Mesenchymal stem cell (in vitro differentiated cells and primary cell): ENCODE results near the gene SCNN1A.

Experiments used
- DNase-seq: peaks from one replicate; pipeline ENCODE4 v3.0.0-alpha.2; 2013
- H2AFZ ChIP-seq: one replicate; pipeline ENCODE4 v1.6.1; 2013; ENCODE audit warnings: low read depth, mild to moderate bottlenecking, control low read depth, inconsistent platforms, low read length, moderate library complexity
- H2AK5ac ChIP-seq: 2 replicates; pipeline ENCODE4 v1.6.1; 2013; ENCODE audit warnings: low read length, moderate library complexity, mild to moderate bottlenecking, inconsistent platforms; ENCODE audit not compliant: severe bottlenecking
- H2BK120ac ChIP-seq: one replicate; pipeline ENCODE4 v1.6.1; 2013; ENCODE audit warnings: low read depth, mild to moderate bottlenecking, inconsistent platforms, low read length, moderate library complexity
- H2BK12ac ChIP-seq, 2 experiments: one replicate each; pipeline ENCODE4 v1.6.1; 2013; ENCODE audit warnings: inconsistent platforms in 2 of 2, low read length in 2 of 2, mild to moderate bottlenecking in 2 of 2, moderate library complexity in 2 of 2, control low read depth in 1 of 2
- H2BK15ac ChIP-seq: one replicate; pipeline ENCODE4 v1.6.1; 2013; ENCODE audit warnings: mild to moderate bottlenecking, low read depth, inconsistent platforms; ENCODE audit not compliant: poor library complexity, severe bottlenecking
- H2BK5ac ChIP-seq: 2 replicates; pipeline ENCODE4 v1.6.1; 2013; ENCODE audit warnings: low read depth, mild to moderate bottlenecking, low read length, control low read depth, inconsistent platforms; ENCODE audit not compliant: poor library complexity, severe bottlenecking
- H3K14ac ChIP-seq, 2 experiments: one replicate each; pipeline ENCODE4 v1.6.1; 2013; ENCODE audit warnings: inconsistent platforms in 2 of 2, low read length in 2 of 2, control low read depth in 1 of 2, mild to moderate bottlenecking in 1 of 2, moderate library complexity in 1 of 2
- H3K18ac ChIP-seq, 2 experiments: one replicate each; pipeline ENCODE4 v1.6.1; 2013; ENCODE audit warnings: inconsistent platforms in 2 of 2, low read length in 2 of 2, control low read depth in 1 of 2, low read depth in 1 of 2, mild to moderate bottlenecking in 1 of 2
- H3K23ac ChIP-seq, 2 experiments: one replicate each; pipeline ENCODE4 v1.6.1; 2013; ENCODE audit warnings: inconsistent platforms in 2 of 2, low read length in 2 of 2, mild to moderate bottlenecking in 2 of 2, moderate library complexity in 2 of 2, control low read depth in 1 of 2
- H3K27ac ChIP-seq: 2 replicates; pipeline ENCODE4 v1.5.1; 2013; ENCODE audit warnings: mild to moderate bottlenecking, moderate library complexity, low read length, control low read depth, inconsistent platforms; ENCODE audit not compliant: poor library complexity, severe bottlenecking
- H3K27me3 ChIP-seq, 2 experiments: 2 replicates each; pipeline versions ENCODE4 v1.6.1 to v1.7.0; 2013; ENCODE audit warnings: low read length in 2 of 2, mild to moderate bottlenecking in 2 of 2, moderate library complexity in 2 of 2, control low read depth in 1 of 2, inconsistent platforms in 1 of 2; ENCODE audit not compliant: control insufficient read depth in 1 of 2, insufficient read depth in 1 of 2
- H3K36me3 ChIP-seq, 2 experiments: 2 replicates each; pipeline versions ENCODE4 v1.6.1 to v1.7.0; 2013; ENCODE audit warnings: low read length in 2 of 2, control low read depth in 1 of 2, inconsistent platforms in 1 of 2, low read depth in 1 of 2, mild to moderate bottlenecking in 1 of 2; ENCODE audit not compliant: insufficient read depth in 2 of 2, control insufficient read depth in 1 of 2
- H3K4ac ChIP-seq, 2 experiments: one replicate each; pipeline ENCODE4 v1.6.1; 2013; ENCODE audit warnings: inconsistent platforms in 2 of 2, low read length in 2 of 2, mild to moderate bottlenecking in 2 of 2, moderate library complexity in 2 of 2, control low read depth in 1 of 2, low read depth in 1 of 2
- H3K4me1 ChIP-seq: 2 replicates; pipeline ENCODE4 v1.6.1; 2013; ENCODE audit warnings: low read depth, low read length, control low read depth; ENCODE audit not compliant: control insufficient read depth, insufficient read depth
- H3K4me2 ChIP-seq: 2 replicates; pipeline ENCODE4 v1.6.1; 2013; ENCODE audit warnings: low read length, mild to moderate bottlenecking, inconsistent platforms; ENCODE audit not compliant: poor library complexity, severe bottlenecking
- H3K4me3 ChIP-seq, 2 experiments: 2 replicates each; pipeline versions ENCODE4 v1.5.1 to v1.7.0; 2013; ENCODE audit warnings: low read length in 2 of 2, mild to moderate bottlenecking in 2 of 2, control low read depth in 1 of 2, low read depth in 1 of 2; ENCODE audit not compliant: insufficient read depth in 1 of 2
- H3K79me1 ChIP-seq: replicated peaks from 2 replicates; pipeline ENCODE4 v1.6.1; 2013; ENCODE audit warnings: mild to moderate bottlenecking, control low read depth, low read length, inconsistent platforms; ENCODE audit not compliant: poor library complexity, severe bottlenecking
- H3K9ac ChIP-seq: 2 replicates; pipeline ENCODE4 v1.7.0; 2013; ENCODE audit warnings: mild to moderate bottlenecking, low read length, moderate library complexity
- H3K9me3 ChIP-seq: 2 replicates; pipeline ENCODE4 v1.7.0; 2013; ENCODE audit warnings: mild to moderate bottlenecking, low read length; ENCODE audit not compliant: control insufficient read depth
- H4K8ac ChIP-seq: one replicate; pipeline ENCODE4 v1.6.1; 2013; ENCODE audit warnings: inconsistent platforms, mild to moderate bottlenecking, low read length, moderate library complexity
- H4K91ac ChIP-seq: one replicate; pipeline ENCODE4 v1.6.1; 2013; ENCODE audit warnings: mild to moderate bottlenecking, low read length, inconsistent platforms
- WGBS: methylation state at CpG from one replicate; pipeline ENCODE4 v1.1.7; 2013; ENCODE audit warnings: mixed read lengths; 5-methylcytosine and 5-hydroxymethylcytosine counted together

Gene SCNN1A

GRCh38 chr12:6318440-6318879 is 56.9 kb downstream of the SCNN1A start:
- Histone ChIP-seq H3K79me1 (no peaks in the 10 kb centered on the region), H3K23ac (no peak overlapping the region), H3K4me1 (peaks cover 11% of the 10 kb centered on the region), H3K27ac (no peak overlapping the region), H3K4me3 (no peak overlapping the region), H4K8ac (no peak overlapping the region), H3K27me3 (peaks cover 0 to 9% of the 10 kb centered on the region in 2 experiments), H3K18ac (peak overlapping the region in 1 of 2 experiments; percentile 6), H2AFZ (no peak overlapping the region), H3K9me3 (no peaks in the 10 kb centered on the region), H3K14ac (no peak overlapping the region), H2BK120ac (no peak overlapping the region), H3K36me3 (no peaks in the 10 kb centered on the region), H4K91ac (no peak overlapping the region), H3K4me2 (no peak overlapping the region), H2BK15ac (no peak overlapping the region), H2AK5ac (no peak overlapping the region), H3K4ac (no peak overlapping the region), H2BK12ac (no peak overlapping the region), H3K9ac (no peak overlapping the region), H2BK5ac (no peak overlapping the region)
- no peak for DNase-seq
- WGBS, result 94% methylated on average over 16 of the region's 16 CpGs

GRCh38 chr12:6317693-6318439 is 57.5 kb downstream of the SCNN1A start:
- peak overlapping the region in 1 of 2 experiments; percentile 55 for H3K14ac ChIP-seq
- H4K91ac ChIP-seq, result no peak overlapping the region
- H2BK12ac ChIP-seq, result no peak overlapping the region
- peaks cover 17% of the 10 kb centered on the region for H3K4me1 ChIP-seq
- no peaks in the 10 kb centered on the region for H3K36me3 ChIP-seq
- no peak overlapping the region for H2AFZ ChIP-seq
- 96% methylated on average over 18 of the region's 21 CpGs for WGBS
- no peak overlapping the region for H4K8ac ChIP-seq
- H3K79me1 ChIP-seq, result no peaks in the 10 kb centered on the region
- H3K27me3 ChIP-seq, result peaks cover 0 to 9% of the 10 kb centered on the region in 2 experiments
- peak overlapping the region in 1 of 2 experiments; percentile 6 for H3K18ac ChIP-seq
- H2BK15ac ChIP-seq, result no peak overlapping the region
- H2BK120ac ChIP-seq, result no peak overlapping the region
- no peak overlapping the region for H2AK5ac ChIP-seq
- DNase-seq, result no peak
- no peaks in the 10 kb centered on the region for H3K9me3 ChIP-seq
- no peak overlapping the region for H3K4me2 ChIP-seq
- H3K4me3 ChIP-seq, result no peak overlapping the region
- H2BK5ac ChIP-seq, result no peak overlapping the region
- H3K9ac ChIP-seq, result no peak overlapping the region
- H3K27ac ChIP-seq, result no peak overlapping the region
- no peak overlapping the region for H3K23ac ChIP-seq
- peak overlapping the region in 1 of 2 experiments; percentile 11 for H3K4ac ChIP-seq

DNA sequence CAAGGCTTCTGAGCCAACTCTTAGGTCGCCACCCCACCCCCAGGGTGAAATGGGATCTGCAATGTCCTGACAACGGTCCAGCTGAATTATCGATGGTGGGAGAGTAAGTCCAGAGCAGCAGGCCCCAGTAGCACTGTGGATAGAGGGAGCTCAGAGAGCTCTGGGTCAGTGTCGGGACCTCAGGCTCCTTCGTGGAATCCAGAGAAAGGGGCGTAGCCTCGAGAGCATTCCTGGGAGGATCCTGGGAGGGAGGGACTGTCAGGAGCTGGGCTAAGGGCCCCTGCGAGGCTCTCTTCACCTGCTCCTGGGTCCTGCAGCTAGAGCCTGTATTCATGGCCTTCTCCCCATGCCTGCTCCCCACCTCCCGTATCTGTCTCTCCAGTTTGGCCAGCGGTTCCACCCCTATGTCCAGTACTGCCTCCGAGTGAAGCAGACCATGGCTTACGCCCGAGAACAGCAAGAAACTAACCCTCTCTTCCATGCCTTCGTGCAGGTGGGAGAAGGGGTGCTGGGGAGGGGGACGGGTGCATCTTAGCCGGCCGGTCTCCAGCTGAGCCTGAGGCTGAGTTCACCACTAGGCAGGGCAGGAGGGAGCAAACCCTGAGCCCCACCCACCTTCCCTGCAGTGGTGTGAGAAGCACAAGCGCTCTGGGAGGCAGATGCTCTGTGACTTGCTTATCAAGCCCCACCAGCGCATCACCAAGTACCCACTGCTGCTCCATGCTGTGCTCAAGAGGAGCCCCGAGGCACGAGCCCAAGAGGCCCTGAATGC is 58.3 kb downstream of the SCNN1A start:
- no peak for DNase-seq
- H3K23ac ChIP-seq, result no peak overlapping the region
- peak overlapping the region; percentile 32 for H4K8ac ChIP-seq
- H3K36me3 ChIP-seq, result no peaks in the 10 kb centered on the region
- H2AFZ ChIP-seq, result no peak overlapping the region
- H3K9ac ChIP-seq, result no peak overlapping the region
- no peaks in the 10 kb centered on the region for H3K9me3 ChIP-seq
- H3K4me2 ChIP-seq, result no peak overlapping the region
- H4K91ac ChIP-seq, result no peak overlapping the region
- H3K4ac ChIP-seq, result no peak overlapping the region
- peak overlapping the region; percentile 19 for H2BK15ac ChIP-seq
- H3K18ac ChIP-seq, result no peak overlapping the region
- H3K27me3 ChIP-seq, result peaks cover 0 to 9% of the 10 kb centered on the region in 2 experiments
- H3K4me1 ChIP-seq, result peaks cover 17% of the 10 kb centered on the region
- no peak overlapping the region for H2BK120ac ChIP-seq
- H3K4me3 ChIP-seq, result no peak overlapping the region
- no peak overlapping the region for H2BK12ac ChIP-seq
- 77% methylated on average over 19 of the region's 21 CpGs for WGBS
- H2BK5ac ChIP-seq, result no peak overlapping the region
- H3K79me1 ChIP-seq, result no peaks in the 10 kb centered on the region
- H2AK5ac ChIP-seq, result no peak overlapping the region
- H3K14ac ChIP-seq, result no peak overlapping the region
- no peak overlapping the region for H3K27ac ChIP-seq
